Measurements from ENCODE around the gene PKN1. TPM values are rescaled to one million over a fixed set of nuclear protein-coding genes. Genes with fewer than 3 reads are reported as not detected.

PKN1 gene
- total and polyA plus RNA-seq, 2 of the 4 experiments (the other 2 are of a cell fraction), result 39.1 to 41.4 TPM

DNA sequence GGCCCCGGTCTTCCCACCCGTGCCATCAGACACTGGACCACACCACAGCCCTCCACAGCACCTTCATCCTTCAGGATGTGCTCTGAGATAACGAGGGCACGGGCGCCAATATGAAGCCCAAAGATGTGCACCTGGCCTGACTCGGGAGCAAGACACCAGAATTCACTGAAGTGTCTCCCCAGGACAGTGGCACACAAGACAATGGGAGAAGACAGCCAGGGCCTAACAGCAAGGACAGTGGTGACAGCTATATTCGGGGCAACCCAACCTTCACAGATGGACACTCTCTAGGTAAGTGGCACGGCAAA lies 21.2 kb upstream of the PKN1 start:
- H3K56ac ChIP-seq (ENCODE audit: extremely low read depth, insufficient read depth, low read length), result no peak overlapping the region; the same call in 1 of the 2 replicates
- H3K9me3 ChIP-seq (ENCODE audit: control insufficient read depth, insufficient read depth, low read length), result no peaks in the 10 kb centered on the region
- dilution Hi-C loops (cut with HindIII; ENCODE audit: low sequenced_read_pairs, unreplicated experiment), result no loop called here
- H3K4ac ChIP-seq (ENCODE audit: low read depth, low read length), result no peak overlapping the region
- no peak overlapping the region for H3K23ac ChIP-seq (ENCODE audit: low read depth, low read length)
- no peak overlapping the region for H4K5ac ChIP-seq (ENCODE audit: low read depth, low read length)
- no peak for DNase-seq
- H3K9me1 ChIP-seq (ENCODE audit: insufficient read depth, low read length), result peaks cover 8% of the 10 kb centered on the region; the same call in 1 of the 2 replicates
- no peak overlapping the region for H2AK5ac ChIP-seq (ENCODE audit: low read depth, low read length)
- H3K4me1 ChIP-seq (ENCODE audit: control insufficient read depth, insufficient read depth, low read length), result peaks cover 10% of the 10 kb centered on the region; the same call in 1 of the 2 replicates
- H4K91ac ChIP-seq (ENCODE audit: insufficient read depth, low read depth, low read length), result no peak overlapping the region
- ATAC-seq (ENCODE audit: low read depth), result no peak
- peaks cover 0 to 41% of the 10 kb centered on the region in 2 experiments; a peak in 3 of 4 replicates for H3K79me1 ChIP-seq (ENCODE audit: low read depth in 1 of 2, low read length in 2 of 2)
- no peak overlapping the region for H3K27ac ChIP-seq (ENCODE audit: insufficient read depth, low read length)
- no peak overlapping the region for H3K14ac ChIP-seq (replicated peaks; ENCODE audit: low read depth, low read length)
- no peak overlapping the region for H2BK5ac ChIP-seq (ENCODE audit: low read depth, low read length, poor library complexity, severe bottlenecking)
- H2AK9ac ChIP-seq (replicated peaks; ENCODE audit: low read depth, low read length, poor library complexity), result no peak overlapping the region
- no peak overlapping the region for H3K4me2 ChIP-seq (ENCODE audit: low read depth, low read length)
- no peak overlapping the region for H2AFZ ChIP-seq (replicated peaks; ENCODE audit: low read length, poor library complexity)
- WGBS, 2 experiments (ENCODE audit: extremely low coverage in 2 of 2, insufficient read length in 1 of 2), result 91% methylated on average over 6 of the region's 8 CpGs; no CpG with 5 or more reads in 1 of the 2 experiments
- H2BK120ac ChIP-seq (ENCODE audit: low read depth, low read length), result no peak overlapping the region
- ChIA-PET POLR2A (ENCODE audit: unreplicated experiment) (no interaction called here), CTCF (no interaction called here)
- intact Hi-C loops (cut with micrococcal nuclease), result no loop called here
- no peak overlapping the region for H3K9ac ChIP-seq (ENCODE audit: low read depth, low read length)
- peaks cover 57% of the 10 kb centered on the region for H3K36me3 ChIP-seq (ENCODE audit: control insufficient read depth, insufficient read depth, low read length)
- no peak overlapping the region for H3K4me3 ChIP-seq (ENCODE audit: insufficient read depth, low read depth, low read length)
- BruUV-seq (replicated peaks), result no TSS peak
- no peak overlapping the region for H3K18ac ChIP-seq (ENCODE audit: low read depth, low read length)
- peaks cover 77% of the 10 kb centered on the region for H4K20me1 ChIP-seq (ENCODE audit: insufficient read depth, low read length)
- no peak for TF ChIP-seq MXI1 (IDR thresholded peaks at IDR 0.05; ENCODE audit: borderline replicate concordance, low read depth, low read length)
- no peak for TF ChIP-seq NFE2L2 (IDR thresholded peaks at IDR 0.05; ENCODE audit: low read depth, low read length)
- TF ChIP-seq SMC3 (IDR thresholded peaks at IDR 0.05; ENCODE audit: low read depth, low read length), result no peak
- TF ChIP-seq, protein P1, sequence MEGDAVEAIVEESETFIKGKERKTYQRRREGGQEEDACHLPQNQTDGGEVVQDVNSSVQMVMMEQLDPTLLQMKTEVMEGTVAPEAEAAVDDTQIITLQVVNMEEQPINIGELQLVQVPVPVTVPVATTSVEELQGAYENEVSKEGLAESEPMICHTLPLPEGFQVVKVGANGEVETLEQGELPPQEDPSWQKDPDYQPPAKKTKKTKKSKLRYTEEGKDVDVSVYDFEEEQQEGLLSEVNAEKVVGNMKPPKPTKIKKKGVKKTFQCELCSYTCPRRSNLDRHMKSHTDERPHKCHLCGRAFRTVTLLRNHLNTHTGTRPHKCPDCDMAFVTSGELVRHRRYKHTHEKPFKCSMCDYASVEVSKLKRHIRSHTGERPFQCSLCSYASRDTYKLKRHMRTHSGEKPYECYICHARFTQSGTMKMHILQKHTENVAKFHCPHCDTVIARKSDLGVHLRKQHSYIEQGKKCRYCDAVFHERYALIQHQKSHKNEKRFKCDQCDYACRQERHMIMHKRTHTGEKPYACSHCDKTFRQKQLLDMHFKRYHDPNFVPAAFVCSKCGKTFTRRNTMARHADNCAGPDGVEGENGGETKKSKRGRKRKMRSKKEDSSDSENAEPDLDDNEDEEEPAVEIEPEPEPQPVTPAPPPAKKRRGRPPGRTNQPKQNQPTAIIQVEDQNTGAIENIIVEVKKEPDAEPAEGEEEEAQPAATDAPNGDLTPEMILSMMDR (conservative IDR thresholded peaks at IDR 0.05; ENCODE audit: low read depth, low read length), result no peak
- TF ChIP-seq, protein P2, sequence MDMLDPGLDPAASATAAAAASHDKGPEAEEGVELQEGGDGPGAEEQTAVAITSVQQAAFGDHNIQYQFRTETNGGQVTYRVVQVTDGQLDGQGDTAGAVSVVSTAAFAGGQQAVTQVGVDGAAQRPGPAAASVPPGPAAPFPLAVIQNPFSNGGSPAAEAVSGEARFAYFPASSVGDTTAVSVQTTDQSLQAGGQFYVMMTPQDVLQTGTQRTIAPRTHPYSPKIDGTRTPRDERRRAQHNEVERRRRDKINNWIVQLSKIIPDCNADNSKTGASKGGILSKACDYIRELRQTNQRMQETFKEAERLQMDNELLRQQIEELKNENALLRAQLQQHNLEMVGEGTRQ (IDR thresholded peaks at IDR 0.05; ENCODE audit: low read depth, low read length), result no peak
- no peak for TF ChIP-seq FOS (IDR thresholded peaks at IDR 0.05; ENCODE audit: low read depth, low read length)
- TF ChIP-seq, protein P3, sequence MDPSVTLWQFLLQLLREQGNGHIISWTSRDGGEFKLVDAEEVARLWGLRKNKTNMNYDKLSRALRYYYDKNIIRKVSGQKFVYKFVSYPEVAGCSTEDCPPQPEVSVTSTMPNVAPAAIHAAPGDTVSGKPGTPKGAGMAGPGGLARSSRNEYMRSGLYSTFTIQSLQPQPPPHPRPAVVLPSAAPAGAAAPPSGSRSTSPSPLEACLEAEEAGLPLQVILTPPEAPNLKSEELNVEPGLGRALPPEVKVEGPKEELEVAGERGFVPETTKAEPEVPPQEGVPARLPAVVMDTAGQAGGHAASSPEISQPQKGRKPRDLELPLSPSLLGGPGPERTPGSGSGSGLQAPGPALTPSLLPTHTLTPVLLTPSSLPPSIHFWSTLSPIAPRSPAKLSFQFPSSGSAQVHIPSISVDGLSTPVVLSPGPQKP (IDR thresholded peaks at IDR 0.05; ENCODE audit: borderline replicate concordance, low read depth, low read length), result no peak
- TF ChIP-seq RFX5 (IDR thresholded peaks at IDR 0.05; ENCODE audit: low read depth, low read length), result no peak
- TF ChIP-seq BHLHE40 (IDR thresholded peaks at IDR 0.05; ENCODE audit: low read depth, low read length), result no peak
- TF ChIP-seq CHD1 (IDR thresholded peaks at IDR 0.05; ENCODE audit: low read depth, low read length), result no peak
- no peak for TF ChIP-seq MAZ (IDR thresholded peaks at IDR 0.05; ENCODE audit: borderline replicate concordance, low read depth, low read length)
- TF ChIP-seq CEBPB (IDR thresholded peaks at IDR 0.05; ENCODE audit: low read depth, low read length), result no peak
- TF ChIP-seq RAD21 (IDR thresholded peaks at IDR 0.05; ENCODE audit: low read length), result no peak
- no peaks in the 10 kb centered on the region for H3K27me3 ChIP-seq (ENCODE audit: control insufficient read depth, insufficient read depth, low read length)
- in situ Hi-C loops (cut with MboI; ENCODE audit: low sequenced_read_pairs), result no loop called here
- H2BK15ac ChIP-seq (ENCODE audit: low read depth, low read length), result no peak overlapping the region
- H2BK20ac ChIP-seq (ENCODE audit: low read depth, low read length), result no peak overlapping the region
- H4K8ac ChIP-seq (ENCODE audit: low read depth in 2 of 2, low read length in 2 of 2), result no peak overlapping the region

Measured in IMR-90 (cell line).